ENCODE results near the gene STK33.

- TF ChIP-seq, protein P1, sequence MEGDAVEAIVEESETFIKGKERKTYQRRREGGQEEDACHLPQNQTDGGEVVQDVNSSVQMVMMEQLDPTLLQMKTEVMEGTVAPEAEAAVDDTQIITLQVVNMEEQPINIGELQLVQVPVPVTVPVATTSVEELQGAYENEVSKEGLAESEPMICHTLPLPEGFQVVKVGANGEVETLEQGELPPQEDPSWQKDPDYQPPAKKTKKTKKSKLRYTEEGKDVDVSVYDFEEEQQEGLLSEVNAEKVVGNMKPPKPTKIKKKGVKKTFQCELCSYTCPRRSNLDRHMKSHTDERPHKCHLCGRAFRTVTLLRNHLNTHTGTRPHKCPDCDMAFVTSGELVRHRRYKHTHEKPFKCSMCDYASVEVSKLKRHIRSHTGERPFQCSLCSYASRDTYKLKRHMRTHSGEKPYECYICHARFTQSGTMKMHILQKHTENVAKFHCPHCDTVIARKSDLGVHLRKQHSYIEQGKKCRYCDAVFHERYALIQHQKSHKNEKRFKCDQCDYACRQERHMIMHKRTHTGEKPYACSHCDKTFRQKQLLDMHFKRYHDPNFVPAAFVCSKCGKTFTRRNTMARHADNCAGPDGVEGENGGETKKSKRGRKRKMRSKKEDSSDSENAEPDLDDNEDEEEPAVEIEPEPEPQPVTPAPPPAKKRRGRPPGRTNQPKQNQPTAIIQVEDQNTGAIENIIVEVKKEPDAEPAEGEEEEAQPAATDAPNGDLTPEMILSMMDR (conservative IDR thresholded peaks at IDR 0.05 in 1 of 2, IDR thresholded peaks at IDR 0.05 in 1 of 2; ENCODE audit: low read depth in 1 of 2, low read length in 2 of 2), result no peak
- no peak for TF ChIP-seq EZH2 (IDR thresholded peaks at IDR 0.05; ENCODE audit: low read length, missing control alignments)
Measured at GRCh38 chr11:8357891-8358566, 236.0 kb downstream of the STK33 start.
